ENCODE data around the gene ISCU.

- TF ChIP-seq, protein P1, sequence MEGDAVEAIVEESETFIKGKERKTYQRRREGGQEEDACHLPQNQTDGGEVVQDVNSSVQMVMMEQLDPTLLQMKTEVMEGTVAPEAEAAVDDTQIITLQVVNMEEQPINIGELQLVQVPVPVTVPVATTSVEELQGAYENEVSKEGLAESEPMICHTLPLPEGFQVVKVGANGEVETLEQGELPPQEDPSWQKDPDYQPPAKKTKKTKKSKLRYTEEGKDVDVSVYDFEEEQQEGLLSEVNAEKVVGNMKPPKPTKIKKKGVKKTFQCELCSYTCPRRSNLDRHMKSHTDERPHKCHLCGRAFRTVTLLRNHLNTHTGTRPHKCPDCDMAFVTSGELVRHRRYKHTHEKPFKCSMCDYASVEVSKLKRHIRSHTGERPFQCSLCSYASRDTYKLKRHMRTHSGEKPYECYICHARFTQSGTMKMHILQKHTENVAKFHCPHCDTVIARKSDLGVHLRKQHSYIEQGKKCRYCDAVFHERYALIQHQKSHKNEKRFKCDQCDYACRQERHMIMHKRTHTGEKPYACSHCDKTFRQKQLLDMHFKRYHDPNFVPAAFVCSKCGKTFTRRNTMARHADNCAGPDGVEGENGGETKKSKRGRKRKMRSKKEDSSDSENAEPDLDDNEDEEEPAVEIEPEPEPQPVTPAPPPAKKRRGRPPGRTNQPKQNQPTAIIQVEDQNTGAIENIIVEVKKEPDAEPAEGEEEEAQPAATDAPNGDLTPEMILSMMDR (IDR thresholded peaks at IDR 0.05), result no peak
- no peak for TF ChIP-seq POLR2A (IDR thresholded peaks at IDR 0.05)
Observed at GRCh38 chr12:108595711-108596647, 33.6 kb downstream of the ISCU start.
